ENCODE results near the gene ESYT2.
"Not testable (repeated sequence)": the region's sequence is repeated elsewhere in the genome, so short reads cannot be mapped to it uniquely, and the experiment has no call there.

Gene ESYT2

DNA sequence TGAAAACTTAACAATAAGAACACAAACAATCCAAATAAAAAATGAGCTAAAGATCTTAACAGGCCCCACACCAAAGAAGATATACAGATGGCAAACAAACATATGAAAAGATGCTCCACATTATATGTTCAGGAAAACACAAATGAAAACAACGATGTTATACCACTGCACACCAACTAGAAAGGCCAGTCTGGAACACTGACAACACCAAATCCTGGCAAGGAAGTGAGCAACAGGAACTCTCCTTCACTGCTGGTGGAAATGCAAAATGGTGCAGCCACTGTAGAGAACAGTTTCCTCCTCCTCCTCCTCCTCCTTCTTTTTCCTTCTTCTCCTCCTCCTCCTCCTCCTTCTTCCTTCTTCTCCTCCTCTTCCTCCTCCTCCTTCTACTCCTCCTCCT lies 112.5 kb downstream of the ESYT2 start:
- no peak for DNase-seq

DNA sequence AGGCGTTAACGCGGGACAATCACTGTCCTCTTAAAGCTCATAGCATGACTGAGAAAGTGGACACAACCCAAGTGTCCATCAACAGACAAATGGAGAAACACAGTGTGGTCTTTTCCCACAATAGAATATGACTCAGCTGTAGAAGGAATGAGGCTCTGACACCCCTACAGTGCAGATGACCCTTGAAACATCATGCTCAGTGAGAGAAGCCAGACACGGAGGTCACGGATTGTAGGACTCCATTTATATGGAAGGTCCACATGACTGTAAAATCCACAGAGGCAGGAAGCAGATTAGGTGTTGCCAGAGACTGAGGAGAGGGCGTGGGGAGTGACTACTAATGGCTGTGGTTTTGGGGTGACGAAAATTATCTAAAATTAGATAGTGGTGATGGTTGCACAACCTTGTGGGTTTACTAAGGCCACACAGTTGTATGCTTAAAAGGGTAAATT lies 118.6 kb downstream of the ESYT2 start:
- DNase-seq, result no peak

DNA sequence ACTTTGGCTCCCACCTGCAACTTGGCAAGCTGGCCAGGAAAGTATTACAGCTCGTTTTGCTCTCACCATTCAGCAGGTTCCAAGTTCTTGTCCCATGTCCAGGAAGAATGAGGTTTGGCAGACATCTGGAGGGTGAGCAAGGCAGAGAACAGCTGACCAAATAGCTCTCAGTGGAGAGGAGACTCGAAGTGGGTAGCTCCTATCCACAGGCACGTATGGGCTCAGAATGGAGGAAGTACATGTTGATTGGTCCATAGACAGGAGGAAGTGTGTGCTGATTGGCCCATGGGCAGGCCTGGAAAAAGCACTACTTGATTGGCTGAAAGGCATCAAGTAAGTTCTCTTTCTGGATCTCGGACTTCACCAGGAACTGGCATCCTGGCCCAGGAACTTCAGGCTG lies 121.7 kb downstream of the ESYT2 start:
- no peak for DNase-seq

DNA sequence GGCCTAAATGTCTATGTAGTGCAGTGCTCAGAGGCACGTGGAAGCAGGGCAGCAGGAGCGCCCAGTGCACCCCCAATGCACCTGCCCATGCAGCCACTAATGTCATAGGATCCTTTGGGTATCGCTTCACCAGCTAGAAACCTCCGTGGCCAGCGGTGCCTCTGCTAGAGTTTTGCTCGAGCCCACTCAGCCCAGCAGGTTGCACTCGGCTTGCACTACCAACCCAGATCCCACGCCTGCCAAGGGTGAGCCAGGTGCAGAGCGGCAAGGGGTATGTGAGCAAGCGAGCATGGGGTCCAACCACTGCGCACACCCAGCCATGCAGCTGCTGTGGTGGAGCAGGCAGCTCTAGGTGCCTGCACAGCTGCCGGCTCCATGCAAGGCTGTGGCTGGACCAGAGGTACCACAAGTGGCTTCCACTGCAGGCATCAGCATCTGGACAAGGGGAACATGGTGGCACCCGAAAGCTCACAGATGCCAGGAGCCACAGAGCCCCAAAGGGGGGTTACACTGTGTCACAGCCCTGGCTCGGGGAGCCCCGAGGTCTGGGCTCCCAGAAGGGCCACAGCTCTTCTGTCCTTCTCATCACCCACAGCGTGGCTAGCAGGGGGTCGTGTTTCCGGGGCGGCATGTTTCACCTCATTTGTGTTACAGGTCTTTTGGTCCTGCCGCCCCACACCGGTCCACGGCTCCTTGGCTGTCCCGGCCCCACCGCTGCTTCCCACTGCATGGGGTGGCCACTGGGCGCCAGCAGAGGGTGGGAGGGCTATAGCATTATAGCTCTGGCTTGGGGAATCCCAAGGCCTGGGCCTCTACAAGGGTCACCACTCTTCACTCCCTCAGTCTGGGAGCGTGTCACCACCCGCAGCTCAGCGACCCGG lies 122.4 kb downstream of the ESYT2 start:
- DNase-seq, result no peak

DNA sequence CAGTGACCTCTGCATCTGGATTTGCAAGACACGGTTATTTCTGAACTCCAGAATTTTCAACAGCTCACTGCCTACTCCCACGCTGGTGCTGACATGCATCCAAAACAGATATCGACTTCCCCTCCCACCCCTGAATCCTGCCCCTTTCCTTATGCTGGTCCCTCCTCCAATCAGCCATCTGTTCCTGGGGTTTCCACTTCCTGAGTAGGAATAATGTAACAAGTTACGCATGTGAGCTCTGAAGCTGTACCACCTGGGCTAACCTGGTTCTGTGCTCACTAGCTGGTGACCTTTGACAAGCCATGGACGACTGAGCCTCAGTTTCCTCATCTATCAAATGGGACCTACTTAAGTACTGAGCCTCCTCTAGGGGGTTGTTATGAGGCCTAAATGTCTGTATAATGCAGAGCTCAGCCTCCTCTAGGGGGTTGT lies 123.0 kb downstream of the ESYT2 start:
- DNase-seq, result no peak

DNA sequence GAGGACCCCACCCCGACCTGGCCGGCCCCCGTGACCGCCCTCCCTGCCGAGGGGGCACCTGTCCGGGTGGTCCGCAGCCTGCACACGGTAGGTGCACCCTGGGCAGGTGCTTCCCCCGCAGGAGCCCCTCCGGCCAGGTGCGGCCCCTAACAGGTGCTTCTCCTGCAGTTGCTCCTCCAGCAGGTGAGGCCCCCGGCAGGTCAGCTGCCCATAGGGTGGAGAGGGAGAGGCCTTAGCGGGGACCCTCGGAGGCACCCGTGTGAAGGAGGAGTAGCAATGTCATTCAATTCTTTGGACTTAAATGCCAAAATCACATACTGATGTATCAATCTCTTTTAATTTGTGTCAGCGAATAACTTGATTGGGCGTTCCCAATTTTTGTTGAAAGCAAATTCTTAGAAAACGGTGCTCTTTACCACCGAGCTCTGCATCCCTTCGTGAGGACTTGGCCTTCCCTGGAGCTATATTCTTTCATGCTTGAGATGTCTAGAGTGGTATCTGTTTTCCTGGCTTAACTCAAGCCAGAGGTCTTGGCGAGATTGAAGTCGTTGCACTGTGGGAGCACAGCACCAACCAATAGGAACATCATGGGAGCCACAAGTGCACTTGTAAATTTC lies 124.0 kb downstream of the ESYT2 start:
- DNase-seq, result no peak

DNA sequence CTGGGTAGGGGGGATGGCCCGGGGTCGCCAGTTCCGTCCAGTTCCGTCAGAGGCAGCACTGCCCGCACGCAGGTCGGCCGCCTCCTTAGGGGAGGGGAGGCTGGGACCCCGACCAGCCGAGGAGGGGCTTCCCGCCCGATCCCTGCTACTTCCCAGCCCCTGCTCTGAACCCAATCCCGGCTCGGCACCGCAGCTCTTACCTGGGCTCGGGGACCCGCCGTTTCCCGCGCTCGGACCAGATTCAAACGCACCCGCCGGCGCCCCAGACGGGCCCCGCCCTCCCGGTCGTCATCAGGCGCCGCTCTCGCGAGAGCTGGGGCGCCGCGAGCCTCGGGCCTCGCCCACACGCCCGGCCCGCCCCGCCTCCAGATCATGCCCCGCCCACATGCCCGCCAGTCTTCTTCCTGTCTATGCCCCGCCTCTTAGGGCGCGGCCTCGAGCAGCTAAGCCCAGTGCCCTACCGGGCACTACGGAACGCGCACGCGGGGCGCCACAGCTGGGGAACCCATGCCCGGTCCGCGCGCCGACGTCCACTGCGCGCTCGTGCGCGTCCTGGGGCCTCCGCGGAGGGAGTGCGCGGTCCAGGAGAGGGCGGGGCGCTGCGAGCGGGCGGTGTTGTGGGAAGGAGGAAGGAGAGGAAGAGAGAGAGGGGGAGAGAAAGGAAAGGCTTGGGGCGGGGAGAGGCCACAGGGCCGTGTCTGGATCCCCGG lies 124.6 kb downstream of the ESYT2 start, which contains the start of gene NCAPG2:
Gene NCAPG2, minus strand, starts transcription at position 281 of the 710 bp plus-strand sequence. CDS start 2,905 bp downstream, outside the sequence.
- DNase-seq, result peak; percentile 99

DNA sequence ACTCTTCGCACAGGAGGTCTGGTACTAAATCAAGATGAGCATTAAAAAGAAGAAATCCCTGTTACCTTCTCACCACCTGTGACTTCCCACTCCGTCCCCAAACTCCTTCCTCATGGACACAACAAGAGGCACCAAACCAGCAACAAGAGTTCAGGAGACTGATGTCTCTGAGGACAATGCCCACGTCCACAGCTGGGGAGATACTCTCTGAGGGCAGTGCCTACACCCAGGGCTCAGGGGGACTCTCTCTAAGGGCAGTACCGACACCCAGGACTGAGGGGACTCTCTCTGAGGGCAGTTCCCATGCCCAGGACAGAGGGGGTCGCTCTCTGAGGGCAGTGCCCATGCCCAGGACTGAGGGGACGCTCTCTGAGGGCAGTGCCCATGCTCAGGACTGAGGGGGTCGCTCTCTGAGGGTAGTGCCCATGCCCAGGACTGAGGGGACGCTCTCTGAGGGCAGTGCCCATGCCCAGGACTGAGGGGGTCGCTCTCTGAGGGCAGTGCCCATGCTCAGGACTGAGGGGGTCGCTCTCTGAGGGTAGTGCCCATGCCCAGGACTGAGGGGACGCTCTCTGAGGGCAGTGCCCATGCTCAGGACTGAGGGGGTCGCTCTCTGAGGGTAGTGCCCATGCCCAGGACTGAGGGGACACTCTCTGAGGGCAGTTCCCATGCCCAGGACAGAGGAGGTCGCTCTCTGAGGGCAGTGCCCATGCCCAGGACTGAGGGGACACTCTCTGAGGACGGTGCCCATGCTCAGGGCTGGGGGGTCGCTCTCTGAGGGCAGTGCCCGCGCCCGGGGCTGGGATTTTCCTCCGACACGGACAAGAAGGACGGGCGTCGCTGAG lies 125.4 kb downstream of the ESYT2 start:
- DNase-seq, result not testable (repeated sequence)

DNA sequence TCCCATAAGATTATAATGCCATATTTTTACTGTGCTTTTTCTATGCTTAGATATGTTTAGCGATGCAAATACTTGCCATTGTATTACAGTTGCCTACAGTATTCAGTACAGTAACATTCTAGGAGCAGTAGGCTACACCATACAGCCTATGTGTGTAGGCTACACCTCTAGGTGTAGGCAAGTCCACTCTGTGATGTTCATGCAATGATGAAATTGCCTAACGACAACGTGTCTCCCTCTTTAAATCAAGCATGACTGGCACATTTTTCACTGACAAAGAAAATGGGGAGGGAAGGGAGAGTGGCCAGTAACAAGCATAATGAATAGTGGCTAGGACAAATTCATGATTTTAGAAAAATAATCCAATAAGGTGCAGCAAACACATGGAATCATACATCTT lies 126.4 kb downstream of the ESYT2 start:
- no peak for DNase-seq

DNA sequence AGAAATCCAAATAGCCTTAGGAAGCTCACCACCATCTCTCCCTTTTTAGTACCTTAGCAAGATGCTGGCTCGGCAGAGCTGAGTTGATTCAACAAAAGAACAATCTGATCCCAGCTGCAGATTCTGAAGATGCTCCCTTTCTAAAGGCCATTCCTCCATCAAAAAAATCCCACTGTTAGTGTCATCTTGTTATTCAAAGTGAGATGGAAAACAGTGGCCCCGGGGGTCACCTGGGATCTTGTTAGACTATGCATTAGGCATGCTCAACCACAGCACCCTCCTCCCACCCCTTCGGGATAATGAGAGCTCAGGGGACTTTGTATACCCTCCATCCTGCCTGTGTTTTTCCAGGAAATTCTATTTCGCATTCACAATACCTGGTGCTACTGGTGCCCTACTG lies 127.1 kb downstream of the ESYT2 start:
- DNase-seq, result no peak

DNA sequence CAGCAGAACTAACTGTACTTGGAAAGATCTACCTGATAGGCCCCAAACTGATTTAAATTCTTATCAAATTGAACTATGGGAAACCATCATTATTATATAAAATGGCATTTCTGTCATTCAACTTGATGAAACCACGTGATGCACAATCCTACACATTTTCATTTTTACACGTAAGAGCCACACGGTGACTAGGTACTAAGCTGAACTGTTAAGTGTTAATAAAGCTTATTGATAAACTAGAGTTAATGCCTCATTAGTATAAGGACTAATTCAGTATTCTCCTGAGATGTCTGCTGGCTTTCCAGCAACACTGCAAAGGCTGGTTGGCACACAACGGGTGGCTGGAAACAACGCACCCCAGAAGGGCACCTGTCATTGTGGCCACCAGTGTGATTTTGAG lies 129.3 kb downstream of the ESYT2 start:
- no peak for DNase-seq

DNA sequence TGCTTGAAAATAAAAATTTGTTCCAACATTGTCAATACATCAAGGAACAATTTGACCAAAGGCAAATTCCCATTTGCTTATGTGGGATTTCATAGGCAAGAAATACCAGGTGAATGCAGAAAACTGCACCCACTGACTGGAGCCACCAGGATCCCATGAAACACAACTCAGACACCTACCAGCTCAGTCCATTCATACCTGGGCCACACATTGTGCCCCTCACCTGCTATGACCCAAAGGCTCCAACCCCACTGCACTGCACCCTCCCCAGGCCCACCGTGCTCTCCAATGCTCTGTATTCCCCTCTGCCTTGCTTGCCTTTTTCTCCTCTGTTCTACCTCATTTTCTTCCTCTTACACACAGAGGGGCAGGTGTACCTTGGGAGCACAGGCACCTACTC lies 130.0 kb downstream of the ESYT2 start:
- DNase-seq, result no peak

DNA sequence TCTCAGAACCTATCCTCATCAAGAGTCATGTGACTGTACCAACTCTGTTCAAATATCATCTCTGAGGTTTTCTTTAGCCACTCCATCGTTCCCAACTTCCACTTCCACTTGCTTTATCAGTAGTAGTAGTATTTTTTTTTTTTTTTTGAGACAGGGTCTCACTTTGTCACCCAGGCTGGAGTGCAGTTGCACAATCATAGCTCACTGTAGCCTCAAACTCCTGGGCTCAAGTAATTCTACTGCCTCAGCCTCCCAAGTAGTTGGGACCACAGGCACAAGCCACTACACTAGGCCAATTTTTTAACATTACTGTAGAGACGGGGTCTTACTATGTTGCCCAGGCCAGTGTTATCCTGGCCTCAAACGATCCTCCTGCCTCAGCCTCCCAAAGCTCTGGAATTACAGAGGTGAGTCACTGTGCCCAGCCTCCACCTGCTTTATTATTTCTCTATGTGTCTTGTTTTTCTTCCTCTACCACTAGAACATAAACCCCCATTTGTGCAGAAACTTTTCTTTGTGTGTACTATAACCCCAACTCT lies 130.6 kb downstream of the ESYT2 start:
- no peak for DNase-seq

DNA sequence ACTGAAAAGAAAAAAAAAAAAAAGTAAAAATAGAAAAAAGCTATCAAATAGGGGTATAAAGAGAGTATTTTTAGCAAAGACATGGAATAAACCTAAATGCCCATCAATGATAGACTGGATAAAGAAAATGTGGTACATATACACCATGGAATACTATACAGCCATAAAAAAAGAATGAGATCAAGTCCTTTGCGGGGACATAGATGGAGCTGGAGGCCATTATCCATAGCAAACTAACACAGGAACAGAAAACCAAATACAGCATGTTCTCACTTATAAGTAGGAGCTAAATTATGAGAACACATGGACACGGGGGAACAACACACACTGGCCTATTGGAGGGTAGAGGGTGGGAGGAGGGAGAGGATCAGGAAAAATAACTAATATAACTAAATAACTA lies 131.7 kb downstream of the ESYT2 start:
- not testable (repeated sequence) for DNase-seq

DNA sequence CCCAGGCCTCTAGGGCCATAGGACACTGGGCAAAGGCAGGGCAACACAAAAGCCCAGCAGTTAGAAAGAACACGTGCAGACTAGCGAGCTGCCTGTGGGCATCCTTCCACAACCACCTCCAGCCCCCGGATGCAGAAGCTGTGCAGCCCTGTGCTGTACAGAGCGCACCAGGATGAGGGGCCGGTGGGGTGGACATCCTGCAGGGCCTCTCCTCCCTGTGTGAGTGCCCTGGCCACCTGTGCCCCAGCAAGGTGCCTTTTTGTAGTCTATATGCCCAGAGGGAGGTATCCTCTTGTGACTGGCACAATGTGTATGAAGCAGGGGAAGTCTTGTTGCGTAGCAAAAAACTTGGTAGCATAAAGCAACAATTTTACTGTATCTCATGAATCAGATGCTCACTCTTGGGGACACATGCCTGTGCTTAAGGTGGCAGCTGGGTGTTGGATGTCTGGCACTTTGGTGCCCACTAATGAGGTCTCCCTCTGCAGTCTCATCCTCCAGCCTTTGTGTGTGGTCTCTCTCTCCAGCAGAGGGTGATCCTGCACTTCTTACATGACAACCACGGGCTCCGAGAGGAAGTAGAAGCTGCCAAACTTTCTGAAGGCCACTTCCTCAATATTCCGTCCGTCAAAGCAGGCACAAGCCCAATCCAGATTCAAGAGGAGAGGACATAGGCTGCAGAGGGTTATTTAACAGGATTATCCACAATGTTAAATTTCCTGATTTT lies 133.4 kb downstream of the ESYT2 start:
- peak; percentile 68 for DNase-seq

DNA sequence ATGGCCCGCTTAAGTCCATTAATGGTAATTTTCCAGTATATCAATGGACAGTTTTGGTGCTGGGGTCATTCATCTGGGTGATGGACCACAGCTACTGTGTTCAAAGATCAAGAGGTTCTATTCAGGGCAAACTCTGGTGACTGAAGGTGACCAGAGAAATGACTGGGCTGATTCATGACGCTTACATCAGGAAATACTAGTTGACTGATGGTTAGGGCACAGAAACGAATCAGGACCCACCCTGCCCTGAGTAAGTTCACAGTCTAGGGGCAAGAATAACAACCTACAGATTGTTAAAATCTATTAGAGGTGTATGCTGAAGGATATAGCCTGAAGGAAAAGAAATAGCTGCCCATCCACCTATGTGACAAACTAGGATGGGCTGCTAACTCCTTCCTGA lies 134.3 kb downstream of the ESYT2 start:
- DNase-seq, result no peak

DNA sequence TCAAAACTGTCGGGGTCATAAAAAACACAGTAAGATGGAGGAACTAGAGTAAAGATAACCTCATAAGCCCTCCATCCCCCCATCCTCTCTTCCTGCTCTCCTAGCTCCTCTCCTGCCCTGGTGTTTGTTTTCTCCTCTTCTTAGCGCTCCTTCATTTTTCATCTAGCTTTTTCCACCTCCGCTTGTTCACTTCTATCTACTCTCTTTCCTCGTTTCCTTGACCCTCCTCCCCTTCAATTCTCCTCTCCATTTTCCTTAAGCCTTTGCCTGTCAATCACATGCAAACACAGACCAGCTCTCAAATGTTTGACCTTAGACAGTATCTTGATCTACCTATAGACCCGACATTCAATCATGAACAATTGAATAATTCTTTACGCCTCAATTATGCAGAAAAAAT lies 134.7 kb downstream of the ESYT2 start:
- no peak for DNase-seq

DNA sequence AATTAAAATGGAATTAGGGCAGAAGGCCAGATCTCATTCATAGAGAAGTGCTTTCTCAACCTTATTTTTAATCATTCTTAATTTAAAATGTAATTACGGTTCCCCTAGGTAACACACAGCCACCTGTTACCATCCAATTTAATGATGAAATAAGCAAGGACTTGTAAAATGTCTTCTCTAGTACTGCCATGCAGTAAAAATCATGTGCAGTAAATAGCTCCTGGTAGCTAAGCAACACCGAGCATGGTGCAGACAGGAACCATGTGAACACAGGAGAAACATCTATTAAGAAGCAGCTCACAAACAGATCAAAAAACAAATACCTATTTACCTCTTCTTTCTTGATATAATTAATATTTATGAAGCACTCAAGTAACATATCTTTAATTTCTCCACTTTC lies 139.8 kb downstream of the ESYT2 start:
- no peak for DNase-seq

DNA sequence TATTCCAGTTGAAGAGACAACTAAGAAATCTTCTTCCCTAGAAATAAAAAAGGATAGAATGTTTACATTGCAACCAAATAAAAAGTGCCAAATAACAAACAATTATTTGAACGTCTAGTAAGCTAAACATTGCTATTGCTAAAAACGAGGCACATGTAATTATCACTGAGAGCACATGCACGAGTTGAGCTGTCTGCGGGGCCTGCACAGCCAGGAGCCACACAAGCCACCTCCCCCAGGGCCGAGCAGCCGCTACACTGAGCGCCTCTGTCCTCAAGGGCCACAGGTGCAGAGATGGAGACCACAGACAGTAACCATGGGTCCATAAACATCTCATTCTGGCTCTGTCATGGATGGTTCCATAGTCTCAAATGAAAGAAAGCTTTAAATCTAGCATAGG lies 141.9 kb downstream of the ESYT2 start:
- DNase-seq, result no peak

DNA sequence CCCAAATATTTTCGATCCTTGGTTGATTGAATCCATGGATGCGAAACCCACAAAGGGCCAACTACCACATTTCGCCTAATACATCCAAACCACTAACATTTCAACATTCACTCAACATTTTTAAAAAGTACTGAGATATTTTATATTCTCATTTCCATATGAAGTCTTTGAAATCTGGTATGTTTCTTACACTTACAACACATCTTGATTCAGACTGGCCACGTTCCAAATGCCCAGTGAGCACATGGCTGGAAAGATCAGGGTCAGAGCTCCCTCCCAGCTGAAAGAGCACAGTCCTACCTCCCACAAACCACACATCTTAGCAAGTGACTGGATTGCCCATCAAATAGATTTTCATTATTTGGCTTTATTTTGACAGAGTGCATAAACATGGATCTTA lies 143.6 kb downstream of the ESYT2 start:
- no peak for DNase-seq

DNA sequence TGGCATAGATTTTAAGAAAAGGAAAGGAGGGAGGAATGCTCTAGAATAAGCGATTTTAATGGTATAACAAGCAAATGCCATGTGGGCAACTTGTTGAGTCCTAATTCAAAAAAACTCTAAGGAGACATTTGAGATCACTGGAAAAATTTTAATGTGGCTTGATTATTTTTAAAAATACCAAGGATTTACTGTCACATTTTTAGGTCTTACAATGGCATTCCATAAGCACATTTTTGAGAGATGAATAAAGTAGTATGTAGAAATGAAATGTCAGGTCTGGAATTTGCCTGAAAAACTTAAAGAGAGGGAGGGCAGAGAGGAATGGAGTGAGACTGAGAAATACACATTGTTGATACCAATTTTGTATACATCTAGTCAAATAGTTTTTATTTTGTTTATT lies 145.0 kb downstream of the ESYT2 start:
- no peak for DNase-seq

DNA sequence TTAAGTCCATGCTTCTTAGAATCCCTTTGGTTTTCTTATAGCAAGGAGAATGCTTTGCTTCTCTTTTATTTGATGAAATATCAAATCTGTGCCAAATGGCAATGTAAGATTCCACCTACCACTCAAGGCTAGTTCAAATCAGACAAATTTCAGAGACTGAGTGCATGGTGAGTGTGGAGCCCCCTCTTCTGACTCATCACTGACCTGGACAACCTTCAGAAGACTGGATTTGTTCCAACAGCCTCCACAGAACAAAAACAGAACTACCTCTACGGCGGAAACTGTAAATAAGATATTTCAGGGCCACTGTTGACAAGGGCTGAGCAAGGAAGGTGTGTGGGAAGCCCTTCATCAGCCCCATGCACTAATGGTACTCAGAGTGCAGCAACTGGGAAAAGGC lies 145.8 kb downstream of the ESYT2 start:
- DNase-seq, result no peak
